Iris pigment epithelial cell (primary cell): ENCODE results near the gene DDX20.
"Not testable (repeated sequence)": the region's sequence is repeated elsewhere in the genome, so short reads cannot be mapped to it uniquely, and the experiment has no call there.

Experiments used
- DNase-seq: peaks from one replicate; pipeline ENCODE4 v3.0.0-alpha.2; 2011; ENCODE audit warnings: low read depth

The DDX20 gene

GRCh38 chr1:111792249-111792648, 36.5 kb downstream of the DDX20 start:
- no peak for DNase-seq

GRCh38 chr1:111793923-111794322, 38.2 kb downstream of the DDX20 start:
- no peak for DNase-seq

- DNase-seq: no peak
Measured at GRCh38 chr1:111795401-111795800, 39.7 kb downstream of the DDX20 start.

GRCh38 chr1:111798580-111798979, 42.9 kb downstream of the DDX20 start:
- no peak for DNase-seq

- not testable (repeated sequence) for DNase-seq
Measured at GRCh38 chr1:111799722-111800121, 44.0 kb downstream of the DDX20 start.

GRCh38 chr1:111801071-111801850, 45.6 kb downstream of the DDX20 start:
- DNase-seq: no peak

GRCh38 chr1:111802110-111802509, 46.4 kb downstream of the DDX20 start:
- DNase-seq: no peak

- DNase-seq: no peak
Measured at GRCh38 chr1:111802984-111803383, 47.3 kb downstream of the DDX20 start.

- DNase-seq: no peak
Measured at GRCh38 chr1:111803951-111804350, 48.2 kb downstream of the DDX20 start.

GRCh38 chr1:111804776-111805175, 49.1 kb downstream of the DDX20 start:
- no peak for DNase-seq

GRCh38 chr1:111805251-111805650, 49.5 kb downstream of the DDX20 start:
- DNase-seq: no peak

- no peak for DNase-seq
Measured at GRCh38 chr1:111811891-111812290, 56.2 kb downstream of the DDX20 start.

- DNase-seq: no peak
Measured at GRCh38 chr1:111812306-111812705, 56.6 kb downstream of the DDX20 start.

GRCh38 chr1:111813440-111814304, 58.0 kb downstream of the DDX20 start:
- DNase-seq: no peak

GRCh38 chr1:111814305-111814628, 58.6 kb downstream of the DDX20 start:
- DNase-seq: no peak

- DNase-seq: no peak
Measured at GRCh38 chr1:111814642-111815041, 58.9 kb downstream of the DDX20 start.
